Measurements from ENCODE around the gene PPFIBP2.

DNA sequence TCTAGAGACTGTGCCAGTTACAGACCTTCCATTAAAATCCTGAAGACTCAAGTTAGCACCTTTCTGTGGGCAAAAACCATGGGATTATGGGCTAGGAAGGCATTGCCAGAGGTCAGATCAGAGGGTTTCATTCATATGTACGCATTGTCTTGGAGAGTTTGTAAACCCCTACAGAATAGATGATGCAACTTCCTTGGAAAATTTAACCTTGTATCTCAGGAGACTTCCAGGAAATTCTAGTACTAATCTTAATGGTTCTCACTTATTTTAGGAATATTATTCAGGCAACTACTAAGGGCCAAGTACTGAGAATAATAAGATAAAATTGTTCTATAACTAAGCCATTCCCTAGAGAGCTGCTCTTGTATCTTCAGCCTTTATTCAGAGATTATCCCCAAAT is 21.5 kb upstream of the PPFIBP2 start:
- TF ChIP-seq POLR2AphosphoS5 (IDR thresholded peaks at IDR 0.05; ENCODE audit: low read depth, low read length) = no peak
- TF ChIP-seq, protein P1, sequence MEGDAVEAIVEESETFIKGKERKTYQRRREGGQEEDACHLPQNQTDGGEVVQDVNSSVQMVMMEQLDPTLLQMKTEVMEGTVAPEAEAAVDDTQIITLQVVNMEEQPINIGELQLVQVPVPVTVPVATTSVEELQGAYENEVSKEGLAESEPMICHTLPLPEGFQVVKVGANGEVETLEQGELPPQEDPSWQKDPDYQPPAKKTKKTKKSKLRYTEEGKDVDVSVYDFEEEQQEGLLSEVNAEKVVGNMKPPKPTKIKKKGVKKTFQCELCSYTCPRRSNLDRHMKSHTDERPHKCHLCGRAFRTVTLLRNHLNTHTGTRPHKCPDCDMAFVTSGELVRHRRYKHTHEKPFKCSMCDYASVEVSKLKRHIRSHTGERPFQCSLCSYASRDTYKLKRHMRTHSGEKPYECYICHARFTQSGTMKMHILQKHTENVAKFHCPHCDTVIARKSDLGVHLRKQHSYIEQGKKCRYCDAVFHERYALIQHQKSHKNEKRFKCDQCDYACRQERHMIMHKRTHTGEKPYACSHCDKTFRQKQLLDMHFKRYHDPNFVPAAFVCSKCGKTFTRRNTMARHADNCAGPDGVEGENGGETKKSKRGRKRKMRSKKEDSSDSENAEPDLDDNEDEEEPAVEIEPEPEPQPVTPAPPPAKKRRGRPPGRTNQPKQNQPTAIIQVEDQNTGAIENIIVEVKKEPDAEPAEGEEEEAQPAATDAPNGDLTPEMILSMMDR (CRISPR knock-in tag; IDR thresholded peaks at IDR 0.05) = no peak
- no peak for TF ChIP-seq ZNF644 (CRISPR knock-in tag; IDR thresholded peaks at IDR 0.05; ENCODE audit: low read depth)
- TF ChIP-seq EP300 (IDR thresholded peaks at IDR 0.05; ENCODE audit: low read depth in 2 of 2, low read length in 2 of 2) = no peak
- no peak for TF ChIP-seq EP300 (CRISPR knock-in tag; IDR thresholded peaks at IDR 0.05; ENCODE audit: borderline replicate concordance)
- TF ChIP-seq ZNF841 (CRISPR knock-in tag; IDR thresholded peaks at IDR 0.05; ENCODE audit: borderline replicate concordance) = no peak
- no peak for TF ChIP-seq ZNF274 (CRISPR knock-in tag; IDR thresholded peaks at IDR 0.05)
- no peak for TF ChIP-seq ZNF451 (CRISPR knock-in tag; IDR thresholded peaks at IDR 0.05)
- TF ChIP-seq, protein P2, sequence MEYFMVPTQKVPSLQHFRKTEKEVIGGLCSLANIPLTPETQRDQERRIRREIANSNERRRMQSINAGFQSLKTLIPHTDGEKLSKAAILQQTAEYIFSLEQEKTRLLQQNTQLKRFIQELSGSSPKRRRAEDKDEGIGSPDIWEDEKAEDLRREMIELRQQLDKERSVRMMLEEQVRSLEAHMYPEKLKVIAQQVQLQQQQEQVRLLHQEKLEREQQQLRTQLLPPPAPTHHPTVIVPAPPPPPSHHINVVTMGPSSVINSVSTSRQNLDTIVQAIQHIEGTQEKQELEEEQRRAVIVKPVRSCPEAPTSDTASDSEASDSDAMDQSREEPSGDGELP (IDR thresholded peaks at IDR 0.05; ENCODE audit: borderline replicate concordance, low read depth) = no peak
- no peak for TF ChIP-seq ZBTB1 (CRISPR knock-in tag; IDR thresholded peaks at IDR 0.05; ENCODE audit: borderline replicate concordance)
